Mesodermal cell (in vitro differentiated cells): Measurements from ENCODE around the gene ARHGAP27.

Experiments
- H3K27ac ChIP-seq: 2 replicates; pipeline ENCODE4 v1.7.0; 2013; ENCODE audit warnings: mild to moderate bottlenecking, low read depth, low read length, moderate library complexity; ENCODE audit not compliant: severe bottlenecking
- H3K36me3 ChIP-seq: 2 replicates; pipeline ENCODE4 v1.7.1; 2013; ENCODE audit warnings: mild to moderate bottlenecking, low read length, moderate library complexity; ENCODE audit not compliant: control insufficient read depth, insufficient read depth
- H3K4me1 ChIP-seq: one replicate; pipeline ENCODE4 v1.7.1; 2013; ENCODE audit warnings: mild to moderate bottlenecking, low read length; ENCODE audit not compliant: insufficient read depth, control insufficient read depth, poor library complexity, severe bottlenecking
- H3K4me3 ChIP-seq: 2 replicates; pipeline ENCODE4 v1.7.0; 2013; ENCODE audit warnings: low read length, control low read depth, mild to moderate bottlenecking; ENCODE audit not compliant: insufficient read depth, poor library complexity, severe bottlenecking; ENCODE audit errors: extremely low read depth
- H3K9me3 ChIP-seq: 2 replicates; pipeline ENCODE4 v1.7.1; 2013; ENCODE audit warnings: mild to moderate bottlenecking, low read length, moderate library complexity; ENCODE audit not compliant: control insufficient read depth
- WGBS, 2 experiments: methylation state at CpG; one replicate each; pipeline ENCODE4 v1.1.5; 2013; ENCODE audit warnings: missing lambda C conversion rate in 2 of 2; ENCODE audit not compliant: insufficient coverage in 2 of 2; 5-methylcytosine and 5-hydroxymethylcytosine counted together

Gene ARHGAP27

DNA sequence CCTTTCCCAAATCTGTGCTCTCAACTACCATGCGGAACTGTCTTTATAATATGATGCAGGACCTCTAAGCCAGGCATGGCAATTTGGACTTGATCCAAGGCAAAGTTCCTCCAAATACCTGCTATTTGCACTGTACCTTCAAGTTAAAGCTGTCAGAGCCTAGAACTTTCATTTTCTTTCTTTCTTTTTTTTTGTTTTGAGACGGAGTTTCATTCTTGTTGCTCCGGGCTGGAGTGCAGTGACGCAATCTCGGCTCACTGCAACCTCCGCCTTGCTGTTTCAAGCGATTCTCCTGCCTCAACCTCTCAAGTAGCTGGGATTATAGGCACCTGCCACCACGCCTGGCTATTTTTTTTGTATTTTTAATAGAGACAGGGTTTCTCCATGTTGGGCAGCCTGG lies 51.7 kb downstream of the ARHGAP27 start:
- Histone ChIP-seq H3K9me3 (no peaks in the 10 kb centered on the region), H3K4me1 (peaks cover 6% of the 10 kb centered on the region), H3K27ac (no peak overlapping the region), H3K4me3 (no peak overlapping the region), H3K36me3 (no peaks in the 10 kb centered on the region)
- 79 to 83% methylated on average over 7 to 8 of the region's 8 CpGs for WGBS, 2 experiments

DNA sequence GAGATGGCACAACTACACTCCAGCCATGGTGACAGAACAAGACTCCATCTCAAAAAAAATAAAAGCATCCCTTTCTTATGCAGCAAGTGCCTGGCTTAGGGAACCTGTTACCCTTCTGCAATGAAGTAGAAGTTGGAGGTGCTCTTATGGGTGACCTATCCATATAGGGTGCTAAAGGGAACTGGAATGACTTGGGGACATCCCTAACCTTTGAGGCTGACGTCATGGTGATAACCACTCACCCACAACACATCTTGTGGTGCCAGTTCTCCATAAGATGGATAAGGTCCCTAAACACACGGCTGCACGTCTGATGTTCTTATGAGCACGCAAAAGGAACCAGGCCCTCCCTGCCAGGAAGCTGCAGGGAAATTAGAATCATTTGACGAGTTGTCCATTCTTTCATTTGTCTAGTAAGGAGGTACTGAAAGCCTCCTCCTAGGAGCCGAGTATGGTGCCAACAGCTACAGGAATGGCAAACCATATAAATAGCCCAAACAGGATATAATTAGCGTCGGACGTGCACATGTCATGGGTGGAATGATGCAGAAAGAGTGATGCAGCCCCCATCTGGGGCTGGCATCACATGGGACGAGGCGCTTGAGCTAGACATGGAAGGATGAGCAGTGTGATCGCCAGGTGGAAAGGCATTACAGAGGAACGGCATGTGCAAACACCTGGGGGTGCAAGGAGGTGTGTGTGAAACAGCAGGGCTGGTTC lies 52.5 kb downstream of the ARHGAP27 start:
- Histone ChIP-seq H3K4me1 (peaks cover 10% of the 10 kb centered on the region), H3K9me3 (no peaks in the 10 kb centered on the region), H3K4me3 (no peak overlapping the region), H3K36me3 (no peaks in the 10 kb centered on the region), H3K27ac (no peak overlapping the region)
- WGBS, 2 experiments = 89 to 95% methylated on average over 11 to 12 of the region's 13 CpGs

- WGBS, 2 experiments = 93 to 97% methylated on average over 8 of the region's 8 CpGs
- Histone ChIP-seq H3K4me3 (no peak overlapping the region), H3K36me3 (no peaks in the 10 kb centered on the region), H3K9me3 (no peaks in the 10 kb centered on the region), H3K4me1 (peaks cover 26% of the 10 kb centered on the region), H3K27ac (no peak overlapping the region)
These were observed 55.3 kb downstream of the ARHGAP27 start for GRCh38 chr17:45377401-45377800.

- Histone ChIP-seq H3K9me3 (no peaks in the 10 kb centered on the region), H3K36me3 (no peaks in the 10 kb centered on the region), H3K4me3 (no peak overlapping the region), H3K4me1 (peaks cover 35% of the 10 kb centered on the region), H3K27ac (no peak overlapping the region)
- 75 to 77% methylated on average over 2 to 5 of the region's 9 CpGs for WGBS, 2 experiments
These were observed 56.3 kb downstream of the ARHGAP27 start for GRCh38 chr17:45376171-45377005.

DNA sequence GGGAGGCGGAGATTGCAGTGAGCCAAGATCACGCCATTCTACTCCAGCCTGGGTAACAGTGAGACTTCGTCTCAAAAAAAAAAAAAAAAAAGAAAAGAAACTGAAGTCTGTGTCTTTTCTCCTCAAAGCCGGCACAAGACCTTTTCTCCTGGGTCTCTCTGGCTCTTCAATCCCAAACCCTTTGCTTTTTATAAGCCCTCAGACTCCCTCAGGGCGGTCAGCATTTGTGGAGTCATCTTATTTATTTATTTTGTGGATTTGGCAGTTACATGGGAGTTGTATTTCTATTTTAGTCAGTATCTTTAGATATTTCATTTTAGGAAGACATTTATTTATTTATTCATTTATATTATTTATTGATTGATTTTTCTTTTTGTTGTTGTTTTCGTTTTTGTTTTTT lies 58.2 kb downstream of the ARHGAP27 start:
- H3K36me3 ChIP-seq = no peaks in the 10 kb centered on the region
- H3K4me3 ChIP-seq = no peak overlapping the region
- 90 to 100% methylated on average over 2 to 3 of the region's 6 CpGs for WGBS, 2 experiments
- no peaks in the 10 kb centered on the region for H3K9me3 ChIP-seq
- no peak overlapping the region for H3K27ac ChIP-seq
- peaks cover 45% of the 10 kb centered on the region for H3K4me1 ChIP-seq

GRCh38 chr17:45372325-45372869 lies 60.3 kb downstream of the ARHGAP27 start:
- no peaks in the 10 kb centered on the region for H3K9me3 ChIP-seq
- no peak overlapping the region for H3K4me3 ChIP-seq
- H3K36me3 ChIP-seq = no peaks in the 10 kb centered on the region
- H3K27ac ChIP-seq = peak overlapping the region; percentile 99
- WGBS, 2 experiments = 76 to 81% methylated on average over 7 to 8 of the region's 8 CpGs
- peaks cover 45% of the 10 kb centered on the region for H3K4me1 ChIP-seq

DNA sequence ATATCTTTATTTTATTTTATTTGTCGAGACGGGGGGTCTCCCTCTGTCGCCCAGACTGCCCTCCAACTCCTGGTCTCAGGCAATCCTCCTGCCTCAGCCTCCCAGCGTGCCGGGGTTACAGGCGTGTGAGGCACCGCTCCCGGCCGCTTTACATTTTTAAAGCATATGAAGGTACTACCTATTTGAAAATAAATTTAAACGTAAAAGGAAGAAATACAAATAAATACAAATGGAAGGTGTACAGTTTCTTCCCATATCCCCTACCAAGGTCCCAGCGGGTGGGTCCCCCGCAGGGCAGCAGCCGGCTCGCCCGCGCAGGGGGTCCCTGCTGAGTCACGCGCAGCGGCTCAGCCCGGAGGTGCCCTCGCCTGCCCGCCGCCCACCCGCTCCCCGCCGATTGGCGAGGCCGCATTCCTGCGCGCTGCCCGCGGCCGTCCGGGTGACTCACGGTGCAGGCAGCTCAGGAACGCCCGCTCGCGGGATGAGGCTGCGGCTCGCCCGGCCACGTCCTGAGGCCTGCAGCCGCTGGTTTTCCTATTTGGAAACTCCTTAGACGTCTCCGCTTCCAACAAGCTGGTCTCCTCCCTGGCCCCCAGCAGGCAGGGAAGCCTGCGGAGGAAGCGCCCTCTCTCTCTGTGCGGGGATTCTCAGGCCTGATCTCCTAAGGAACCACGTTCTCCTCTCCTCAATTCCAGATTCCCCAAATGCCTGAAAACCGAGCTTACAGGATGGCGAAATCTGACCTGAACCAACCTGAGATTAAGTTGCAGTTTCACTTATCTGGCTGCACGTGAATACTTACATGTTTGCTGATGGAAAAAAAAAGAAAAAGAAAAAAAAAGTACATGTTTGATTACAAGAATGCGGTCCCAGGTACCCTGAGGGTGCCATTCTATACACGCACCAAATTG lies 61.0 kb downstream of the ARHGAP27 start:
- Histone ChIP-seq H3K4me3 (peak overlapping the region; percentile 5), H3K36me3 (no peaks in the 10 kb centered on the region), H3K27ac (peak overlapping the region; percentile 99), H3K9me3 (no peaks in the 10 kb centered on the region), H3K4me1 (peaks cover 48% of the 10 kb centered on the region)
- 1 to 7% methylated on average over 37 to 41 of the region's 55 CpGs for WGBS, 2 experiments

DNA sequence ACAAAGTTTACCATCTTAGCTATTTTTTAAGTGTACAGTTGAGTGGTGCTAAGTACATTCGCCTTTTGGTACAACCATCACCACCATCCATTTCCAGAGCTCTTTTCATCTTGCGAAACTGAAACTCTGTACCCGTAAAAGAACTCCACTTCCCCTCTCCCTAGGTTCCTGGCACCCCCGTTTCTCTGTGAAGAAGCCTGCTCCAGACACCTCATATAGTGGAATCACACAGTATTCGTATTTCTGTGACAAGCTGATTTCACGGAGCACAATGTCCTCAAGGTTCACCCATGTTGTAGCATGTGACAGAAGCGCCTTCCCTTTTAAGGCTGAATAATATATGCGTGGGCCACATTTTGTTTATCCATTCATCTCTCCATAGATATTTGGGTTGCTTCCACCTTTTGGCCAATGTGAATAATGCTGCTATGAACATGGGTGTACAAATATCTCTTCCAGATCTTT lies 61.7 kb downstream of the ARHGAP27 start:
- Histone ChIP-seq H3K36me3 (no peaks in the 10 kb centered on the region), H3K9me3 (no peaks in the 10 kb centered on the region), H3K4me3 (peak overlapping the region; percentile 5), H3K27ac (peak overlapping the region; percentile 99), H3K4me1 (peaks cover 50% of the 10 kb centered on the region)
- 80 to 87% methylated on average over 5 to 7 of the region's 8 CpGs for WGBS, 2 experiments

DNA sequence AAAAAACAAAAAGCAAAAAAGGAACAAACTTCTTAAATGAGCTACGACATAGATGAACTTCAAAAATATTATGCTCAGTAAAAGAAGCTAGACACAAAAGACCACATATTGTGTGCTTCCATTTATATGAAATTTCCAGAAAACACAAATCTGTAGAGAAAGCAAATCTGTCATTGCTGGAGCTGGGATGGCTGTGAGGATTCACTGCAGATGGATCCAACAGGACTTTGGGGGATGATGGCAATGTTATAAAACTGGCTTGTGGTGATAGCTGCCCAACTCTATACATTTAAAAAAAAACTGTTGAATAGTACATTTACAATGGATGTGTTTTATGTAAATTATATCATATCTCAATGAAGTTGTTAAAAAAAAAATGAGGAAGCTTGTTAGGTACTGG lies 63.2 kb downstream of the ARHGAP27 start:
- 100% methylated on average over 1 of the region's 1 CpG; no CpG with 5 or more reads in 1 of the 2 experiments for WGBS, 2 experiments
- H3K4me3 ChIP-seq = no peak overlapping the region

DNA sequence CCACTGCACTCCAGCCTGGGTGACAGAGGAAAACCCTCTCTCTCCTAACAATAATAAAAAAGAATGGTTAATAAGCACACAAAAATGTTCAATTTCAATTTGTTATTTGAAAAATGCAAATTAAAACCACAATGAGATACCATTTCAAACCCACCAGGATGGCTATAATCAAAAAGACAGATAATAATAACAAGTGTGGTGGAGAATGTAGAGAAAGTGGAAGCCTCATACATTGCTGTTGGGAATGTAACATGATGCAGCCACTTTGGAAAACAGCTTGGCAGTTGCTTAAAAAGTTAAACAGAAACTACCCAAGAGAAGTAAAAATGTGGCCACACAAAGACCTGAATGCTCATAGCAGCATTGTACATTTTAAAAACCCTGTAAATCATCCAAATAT lies 64.0 kb downstream of the ARHGAP27 start:
- Histone ChIP-seq H3K9me3 (no peaks in the 10 kb centered on the region), H3K4me3 (no peak overlapping the region), H3K27ac (no peak overlapping the region), H3K36me3 (no peaks in the 10 kb centered on the region), H3K4me1 (peaks cover 44% of the 10 kb centered on the region)

More for the DNA sequence above, 63.2 kb downstream of the ARHGAP27 start:
- Histone ChIP-seq H3K9me3 (no peaks in the 10 kb centered on the region), H3K36me3 (no peaks in the 10 kb centered on the region), H3K4me1 (peaks cover 50% of the 10 kb centered on the region), H3K27ac (no peak overlapping the region)
